Gastrocnemius medialis (tissue), 4 donors: ENCODE measurements around the gene AGRN. TPM values are rescaled to one million over a fixed set of nuclear protein-coding genes. Genes with fewer than 3 reads are reported as not detected.

Source experiments
- ATAC-seq, 2 donors: fragments of 150-250 bp; one replicate each; pipeline ENCODE4 v1.9.1; 2016
- DNase-seq, 2 donors: peaks; one replicate each; pipeline ENCODE4 v3.0.0-alpha.2; 2019
- H3K27ac ChIP-seq, 4 donors: fragments of 200-600 bp; sonication (generic); 1 replicate in 1 of 4; 2 replicates in 3 of 4; pipeline ENCODE4 v1.5.1; 2016 to 2018; ENCODE audit warnings: mild to moderate bottlenecking in 2 of 4, moderate library complexity in 1 of 4
- H3K27me3 ChIP-seq, 3 donors: fragments of 200-600 bp; sonication (generic) in 2 of 3; 1 replicate in 1 of 3; 2 replicates in 2 of 3; pipeline versions ENCODE4 v1.5.1 to v1.6.0; 2016 to 2019; ENCODE audit warnings: mild to moderate bottlenecking in 1 of 3, moderate library complexity in 1 of 3
- H3K36me3 ChIP-seq, 2 donors: fragments of 200-600 bp; sonication (generic) in 1 of 2; one replicate each; pipeline ENCODE4 v1.5.1; 2017 to 2018
- H3K4me1 ChIP-seq, 2 donors: fragments of 200-600 bp; sonication (generic) in 1 of 2; one replicate each; pipeline ENCODE4 v1.5.1; 2016 to 2017; ENCODE audit warnings: mild to moderate bottlenecking in 2 of 2
- H3K4me3 ChIP-seq, 4 donors: fragments of 200-600 bp; sonication (generic) in 3 of 4; 1 replicate in 1 of 4; 2 replicates in 3 of 4; pipeline ENCODE4 v1.5.1; 2016 to 2019; ENCODE audit warnings: mild to moderate bottlenecking in 2 of 4
- H3K9me3 ChIP-seq, 3 donors: fragments of 200-600 bp; sonication (generic) in 2 of 3; 1 replicate in 1 of 3; 2 replicates in 2 of 3; pipeline ENCODE4 v1.5.1; 2016 to 2019
- POLR2A ChIP-seq, 2 donors: fragments of 450-650 bp; IDR thresholded peaks; one replicate each; pipeline ENCODE4 v1.6.1; 2017; ENCODE audit warnings: antibody characterized with exemption in 2 of 2, mild to moderate bottlenecking in 2 of 2, moderate library complexity in 2 of 2
- in situ Hi-C, 4 donors: fragments of 200-750 bp; cut with MboI; loops; one replicate each; pipeline versions ENCODE4 v1.15.0 to v1.8.0; 2017; ENCODE audit warnings: low sequenced_read_pairs in 4 of 4
- intact Hi-C: fragments of 100-400 bp; cut with DNase I; formaldehyde crosslinking; loops from one replicate; pipeline ENCODE4 v1.15.1; 2023; ENCODE audit warnings: low total_unique reads
- total RNA-seq, 4 donors: library from RNA; depleted of rRNA; stranded (reverse); fragments of >200 nt; gene quantifications; one replicate each; pipeline versions ENCODE4 v1.1.0 to v1.2.3, GENCODE V29; 2016
- TF ChIP-seq, protein P1 (sequence below), 5 experiments: fragments of 450-650 bp in 3 of 5; fragments of 200-600 bp in 2 of 5; sonication (generic) in 2 of 5; IDR thresholded peaks in 4 of 5; conservative IDR thresholded peaks in 1 of 5; 1 replicate in 4 of 5; 2 replicates in 1 of 5; pipeline ENCODE4 v1.5.1; 2016 to 2019; ENCODE audit warnings: antibody characterized with exemption in 5 of 5, mild to moderate bottlenecking in 3 of 5, moderate library complexity in 3 of 5

The AGRN gene
- total RNA-seq, 4 donors from 2014 or later: 2.0 to 3.8 (median 3.1) TPM

DNA sequence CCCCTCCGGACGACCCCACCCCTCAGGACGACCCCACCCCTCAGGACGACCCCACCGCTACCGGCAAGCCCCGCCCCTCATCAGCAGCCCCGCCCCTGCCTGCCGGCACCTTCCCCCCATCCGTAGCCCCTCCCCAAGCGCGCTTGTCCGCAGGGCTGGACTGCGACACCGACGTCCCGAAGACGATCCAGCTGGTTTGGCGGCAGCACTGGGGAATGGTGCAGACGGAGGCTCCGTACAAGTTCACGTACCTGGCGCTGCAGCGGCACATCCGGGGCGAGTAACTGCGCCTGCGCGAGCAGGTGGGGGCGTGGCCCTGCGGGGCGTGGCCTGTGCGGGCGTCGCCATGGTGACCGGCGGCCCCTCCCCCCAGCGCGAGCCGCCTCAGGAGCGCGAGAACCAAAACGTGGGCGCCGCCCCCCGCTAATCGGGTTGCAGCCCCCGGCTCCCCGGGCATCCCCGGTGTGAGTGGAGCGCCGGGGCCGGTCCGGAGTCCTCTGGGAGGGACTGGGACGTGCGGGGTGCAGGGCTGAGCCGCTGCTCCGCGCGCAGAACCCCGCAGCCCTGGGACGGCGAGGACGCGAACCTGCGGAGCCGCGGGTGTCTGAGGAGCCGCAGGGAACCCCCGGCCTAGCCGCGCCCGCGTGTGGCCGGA, 49.3 kb downstream of the AGRN start:
- H3K36me3 ChIP-seq: no peaks in the 10 kb centered on the region
- H3K4me1 ChIP-seq: peaks cover 0 to 3% of the 10 kb centered on the region in 2 donors
- no peak for TF ChIP-seq POLR2A (IDR thresholded peaks at IDR 0.05)
- peaks cover 51 to 67% (median 63%) of the 10 kb centered on the region in 3 donors for H3K27me3 ChIP-seq
- DNase-seq (peak in 1 of 2 donors; percentile 42), ATAC-seq (peak; percentile 35 to 65)
- in situ Hi-C loops (loop anchor here in 2 of 4 donors (10.0 kb wide), 1 partner anchor 84 kb away; the partner anchor contains the start of gene PERM1 (in 2 of the 2)), intact Hi-C loops (no loop called here)
- no peak overlapping the region for H3K27ac ChIP-seq
- peak overlapping the region; percentile 44 to 70 (median 52) for H3K4me3 ChIP-seq
- H3K9me3 ChIP-seq: no peaks in the 10 kb centered on the region

DNA sequence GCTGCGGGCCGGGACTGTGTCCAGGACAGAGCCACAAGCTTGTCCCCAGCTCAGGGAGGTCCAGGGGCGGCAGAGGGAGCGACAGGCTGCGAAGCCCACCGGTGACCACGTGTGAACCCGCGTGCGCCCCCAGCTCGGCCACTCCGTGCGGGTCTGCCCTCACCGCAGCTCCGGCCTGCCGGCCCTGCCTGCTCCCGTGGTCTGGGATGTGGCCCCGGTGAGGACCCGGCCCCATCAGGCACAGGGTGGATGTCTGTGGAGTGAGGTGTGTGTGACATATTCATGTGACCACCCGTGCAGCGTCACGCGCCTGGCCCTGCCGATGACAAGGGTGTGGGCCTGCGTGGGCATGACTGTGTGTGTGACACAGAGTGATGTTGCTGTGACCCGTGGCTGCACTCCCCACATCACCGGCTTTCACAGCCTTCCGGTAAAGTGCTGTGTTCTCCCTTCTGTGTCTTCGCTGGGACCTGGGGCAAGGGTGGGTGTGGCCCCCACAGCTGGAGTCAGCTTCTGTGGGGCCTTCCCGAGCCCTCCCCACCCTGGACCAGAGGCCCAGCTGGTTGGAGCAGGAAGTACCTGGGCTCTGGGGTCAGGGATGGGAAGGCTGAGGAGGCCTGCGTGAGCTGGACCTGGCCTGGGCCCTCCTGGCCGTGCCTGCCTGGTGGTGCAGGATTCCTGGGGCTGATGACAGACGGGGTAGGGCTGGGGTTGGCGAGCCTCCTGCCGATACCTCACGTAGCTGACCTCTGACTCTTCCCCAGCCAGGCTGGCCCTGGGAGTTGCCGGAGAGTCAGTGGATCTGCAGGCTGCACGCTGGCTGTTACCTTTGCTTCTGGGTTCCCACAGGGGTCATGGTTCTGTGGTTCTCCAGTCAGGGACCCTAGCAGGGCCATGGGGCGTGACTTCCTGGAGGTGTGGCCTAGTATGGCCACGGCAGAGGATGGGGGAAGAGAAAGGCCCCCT, 50.1 kb downstream of the AGRN start:
- intact Hi-C loops (no loop called here), in situ Hi-C loops (loop anchor here in 2 of 4 donors (10.0 kb wide), 1 partner anchor 85 kb away; the partner anchor contains the start of gene PERM1 (in 2 of the 2))
- DNase-seq (no peak), ATAC-seq (peak in 1 of 2 donors; percentile 21)
- Histone ChIP-seq H3K4me3 (peak overlapping the region in 1 of 4 donors; percentile 70), H3K27me3 (peaks cover 54 to 70% (median 68%) of the 10 kb centered on the region in 3 donors), H3K9me3 (no peaks in the 10 kb centered on the region), H3K27ac (no peak overlapping the region), H3K36me3 (no peaks in the 10 kb centered on the region), H3K4me1 (peaks cover 0 to 3% of the 10 kb centered on the region in 2 donors)
- TF ChIP-seq POLR2A (IDR thresholded peaks at IDR 0.05): no peak
- TF ChIP-seq, protein P1, sequence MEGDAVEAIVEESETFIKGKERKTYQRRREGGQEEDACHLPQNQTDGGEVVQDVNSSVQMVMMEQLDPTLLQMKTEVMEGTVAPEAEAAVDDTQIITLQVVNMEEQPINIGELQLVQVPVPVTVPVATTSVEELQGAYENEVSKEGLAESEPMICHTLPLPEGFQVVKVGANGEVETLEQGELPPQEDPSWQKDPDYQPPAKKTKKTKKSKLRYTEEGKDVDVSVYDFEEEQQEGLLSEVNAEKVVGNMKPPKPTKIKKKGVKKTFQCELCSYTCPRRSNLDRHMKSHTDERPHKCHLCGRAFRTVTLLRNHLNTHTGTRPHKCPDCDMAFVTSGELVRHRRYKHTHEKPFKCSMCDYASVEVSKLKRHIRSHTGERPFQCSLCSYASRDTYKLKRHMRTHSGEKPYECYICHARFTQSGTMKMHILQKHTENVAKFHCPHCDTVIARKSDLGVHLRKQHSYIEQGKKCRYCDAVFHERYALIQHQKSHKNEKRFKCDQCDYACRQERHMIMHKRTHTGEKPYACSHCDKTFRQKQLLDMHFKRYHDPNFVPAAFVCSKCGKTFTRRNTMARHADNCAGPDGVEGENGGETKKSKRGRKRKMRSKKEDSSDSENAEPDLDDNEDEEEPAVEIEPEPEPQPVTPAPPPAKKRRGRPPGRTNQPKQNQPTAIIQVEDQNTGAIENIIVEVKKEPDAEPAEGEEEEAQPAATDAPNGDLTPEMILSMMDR (IDR thresholded peaks at IDR 0.05 in 4 of 5, conservative IDR thresholded peaks at IDR 0.05 in 1 of 5): no peak

DNA sequence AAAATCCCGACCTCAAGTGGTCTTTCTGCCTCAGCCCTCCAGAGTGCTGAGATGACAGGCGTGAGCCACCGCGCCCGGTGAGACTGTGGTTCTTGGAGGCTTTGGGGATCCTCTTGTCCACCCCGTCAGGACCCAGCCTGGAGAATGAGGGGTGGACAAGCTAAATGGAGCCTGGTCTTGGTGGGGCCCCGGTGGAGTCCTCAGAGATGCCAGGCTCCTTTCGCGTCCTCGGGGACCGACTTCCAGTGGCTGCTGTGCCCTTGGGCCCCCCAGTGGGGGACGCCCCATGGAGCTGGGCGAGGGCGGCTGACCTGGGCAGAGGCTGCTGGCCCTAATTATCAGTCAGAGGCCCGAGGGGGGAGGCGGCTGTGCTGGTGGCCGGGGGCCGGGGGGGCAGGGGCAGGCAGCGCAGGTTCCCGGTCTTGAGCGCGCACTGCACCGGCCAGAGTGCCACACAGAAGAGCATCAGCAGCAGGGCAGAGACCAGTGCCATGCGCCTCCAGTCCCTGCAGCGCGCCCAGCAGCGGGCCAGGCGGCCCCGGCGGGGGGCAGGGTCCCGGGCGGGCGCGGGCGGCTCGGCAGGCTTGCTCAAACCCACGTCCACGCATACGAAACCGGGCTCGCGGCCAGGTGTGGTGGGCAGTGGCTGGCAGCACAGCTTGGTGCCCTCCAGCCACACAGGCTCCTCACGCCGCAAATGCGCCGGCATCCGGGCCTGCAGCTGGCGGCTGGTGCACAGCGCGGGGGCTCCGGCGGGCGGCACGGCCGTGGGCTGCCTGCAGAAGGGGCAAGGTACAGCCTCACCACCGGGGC, 51.8 kb downstream of the AGRN start:
- DNase-seq: no peak
- Histone ChIP-seq H3K4me3 (no peak overlapping the region), H3K4me1 (peaks cover 0 to 3% of the 10 kb centered on the region in 2 donors), H3K27me3 (peaks cover 59 to 74% (median 67%) of the 10 kb centered on the region in 3 donors), H3K27ac (no peak overlapping the region), H3K36me3 (no peaks in the 10 kb centered on the region), H3K9me3 (no peaks in the 10 kb centered on the region)
- intact Hi-C loops: no loop called here
- ATAC-seq: no peak
- TF ChIP-seq, protein P1 (IDR thresholded peaks at IDR 0.05 in 4 of 5, conservative IDR thresholded peaks at IDR 0.05 in 1 of 5): no peak
- no peak for TF ChIP-seq POLR2A (IDR thresholded peaks at IDR 0.05)
- in situ Hi-C loops: no loop called here

DNA sequence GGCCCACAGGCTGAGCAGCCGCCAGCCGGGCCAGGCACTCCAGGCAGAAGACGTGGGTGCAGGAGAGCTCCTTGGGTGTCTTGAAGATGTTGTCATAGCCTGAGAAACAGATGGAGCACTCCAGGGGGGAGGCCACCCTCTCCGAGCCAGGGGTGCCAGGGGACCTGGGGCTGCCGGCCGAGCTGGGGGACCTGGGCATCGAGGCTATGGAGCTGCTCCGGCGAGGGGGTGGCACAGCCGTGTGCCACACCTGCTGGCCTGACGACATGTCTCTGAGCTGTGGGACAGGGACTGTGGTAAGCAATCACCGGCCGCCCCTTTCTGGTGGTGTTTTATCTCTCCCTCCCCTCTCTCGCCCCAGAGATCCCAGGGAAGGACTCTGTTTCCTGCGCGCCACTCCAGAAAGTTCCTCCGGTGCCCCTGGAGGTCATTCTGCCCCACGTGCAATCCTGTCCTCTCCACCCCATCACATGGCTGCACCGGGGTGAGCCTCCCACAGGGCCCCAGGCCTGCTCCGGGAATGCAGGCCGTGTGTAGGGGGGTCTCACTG, 52.5 kb downstream of the AGRN start:
- ATAC-seq: no peak
- in situ Hi-C loops (no loop called here), intact Hi-C loops (no loop called here)
- Histone ChIP-seq H3K4me1 (peaks cover 0 to 3% of the 10 kb centered on the region in 2 donors), H3K9me3 (no peaks in the 10 kb centered on the region), H3K36me3 (no peaks in the 10 kb centered on the region), H3K27ac (no peak overlapping the region), H3K4me3 (no peak overlapping the region), H3K27me3 (peaks cover 59 to 69% (median 60%) of the 10 kb centered on the region in 3 donors)
- DNase-seq: no peak
- TF ChIP-seq POLR2A (IDR thresholded peaks at IDR 0.05): no peak
- TF ChIP-seq, protein P1 (IDR thresholded peaks at IDR 0.05 in 4 of 5, conservative IDR thresholded peaks at IDR 0.05 in 1 of 5): no peak
